Lung (tissue), 12 donors: ENCODE data around the gene DUOX1. TPM values are rescaled to one million over a fixed set of nuclear protein-coding genes. Genes with fewer than 3 reads are reported as not detected.
A peak's percentile ranks its signal among the peaks of the same experiment; 100 is the strongest.

Experiments
- ATAC-seq: fragments of 200-7000 bp; cut with Tn5 transposase; one replicate; pipeline ENCODE4 v1.9.1; 2020; ENCODE audit warnings: moderate number of reproducible peaks; ENCODE audit not compliant: insufficient read depth, low FRiP score
- DNase-seq, 3 donors: peaks; one replicate each; pipeline ENCODE4 v3.0.0-alpha.2; 2013 to 2017
- H3K27ac ChIP-seq, 2 donors: one replicate each; pipeline ENCODE4 v1.5.1; 2013; ENCODE audit warnings: mild to moderate bottlenecking in 2 of 2, moderate library complexity in 2 of 2, control low read depth in 1 of 2, inconsistent platforms in 1 of 2, low read depth in 1 of 2, low read length in 1 of 2
- H3K27me3 ChIP-seq, 3 donors: one replicate each; pipeline ENCODE4 v1.5.1; 2013; ENCODE audit warnings: low read length in 2 of 3; ENCODE audit not compliant: control insufficient read depth in 3 of 3, insufficient read depth in 3 of 3
- H3K36me3 ChIP-seq, 4 donors: one replicate each; pipeline ENCODE4 v1.5.1; 2013; ENCODE audit warnings: low read length in 4 of 4, mild to moderate bottlenecking in 1 of 4, moderate library complexity in 1 of 4; ENCODE audit not compliant: control insufficient read depth in 4 of 4, insufficient read depth in 4 of 4
- H3K4me1 ChIP-seq, 5 donors: one replicate each; pipeline ENCODE4 v1.5.1; 2013; ENCODE audit warnings: low read length in 5 of 5, mild to moderate bottlenecking in 2 of 5, moderate library complexity in 1 of 5; ENCODE audit not compliant: control insufficient read depth in 5 of 5, insufficient read depth in 5 of 5
- H3K4me3 ChIP-seq: one replicate; pipeline ENCODE4 v1.5.1; 2013; ENCODE audit warnings: mild to moderate bottlenecking, control low read depth, moderate library complexity
- H3K9ac ChIP-seq, 2 donors: one replicate each; pipeline ENCODE4 v1.5.1; 2013; ENCODE audit warnings: low read length in 2 of 2, control low read depth in 1 of 2; ENCODE audit not compliant: insufficient read depth in 1 of 2
- H3K9me3 ChIP-seq, 4 donors: one replicate each; pipeline ENCODE4 v1.5.1; 2013; ENCODE audit warnings: low read length in 3 of 4, mild to moderate bottlenecking in 1 of 4, moderate library complexity in 1 of 4; ENCODE audit not compliant: control insufficient read depth in 4 of 4, insufficient read depth in 3 of 4
- WGBS, 2 donors: extraction: QIAGEN DNeasy Blood & Tissue Kit; methylation state at CpG; one replicate each; pipeline ENCODE4 v1.1.7; 2013; 5-methylcytosine and 5-hydroxymethylcytosine counted together
- polyA plus RNA-seq, 2 donors: library from polyadenylated mRNA; stranded (reverse); fragments of 200-250 nt; gene quantifications; one replicate each; pipeline ENCODE4 v1.2.1, GENCODE V29; 2013
- total RNA-seq, 2 donors: library from RNA; depleted of rRNA in 1 of 2; stranded (reverse); fragments of >200 nt in 1 of 2; gene quantifications; one replicate each; pipeline ENCODE4 v1.2.1, GENCODE V29; 2014 to 2021
- TF ChIP-seq, protein P1 (sequence below): IDR thresholded peaks from 2 replicates; pipeline ENCODE4 v1.5.1; 2012; ENCODE audit warnings: mild to moderate bottlenecking; ENCODE audit errors: control extremely low read depth, extremely low read depth
- donor health status: control.
- donor health status: control.
- donor health status: Bipolar disorder and iron deficiency.
- donor health status: healthy.
- donor health status: DM: yes; HTN: yes; CAD: no.

Gene DUOX1
- total and polyA plus RNA-seq, 4 donors = 61.7 to 363 (median 115) TPM

DNA sequence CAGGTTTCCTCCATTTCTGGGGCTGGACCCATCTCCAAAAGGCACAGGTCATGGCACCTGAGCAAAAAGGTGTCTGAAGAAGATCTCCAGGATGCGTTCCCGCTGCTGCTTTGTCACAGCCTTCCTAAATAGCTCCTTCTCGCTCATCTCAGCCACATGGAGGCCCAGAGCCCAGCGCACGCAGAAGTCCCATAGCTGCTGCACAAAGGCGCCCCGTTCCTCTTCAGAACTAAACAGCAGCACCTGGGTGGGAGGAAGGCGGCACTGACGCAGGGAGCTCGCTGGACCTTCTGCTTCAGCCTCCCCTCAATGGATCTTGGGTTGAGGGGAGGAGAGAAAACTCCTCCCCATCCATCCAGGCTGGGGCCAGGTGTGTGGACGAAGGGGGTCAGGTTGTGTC, 24.2 kb upstream of the DUOX1 start:
- Histone ChIP-seq H3K27ac (no peak overlapping the region), H3K4me3 (no peak overlapping the region), H3K4me1 (no peaks in the 10 kb centered on the region), H3K9me3 (no peaks in the 10 kb centered on the region), H3K9ac (no peak overlapping the region), H3K36me3 (peaks cover 0 to 2% (median 0%) of the 10 kb centered on the region in 4 donors), H3K27me3 (peaks cover 0 to 28% (median 18%) of the 10 kb centered on the region in 3 donors)
- TF ChIP-seq, protein P1, sequence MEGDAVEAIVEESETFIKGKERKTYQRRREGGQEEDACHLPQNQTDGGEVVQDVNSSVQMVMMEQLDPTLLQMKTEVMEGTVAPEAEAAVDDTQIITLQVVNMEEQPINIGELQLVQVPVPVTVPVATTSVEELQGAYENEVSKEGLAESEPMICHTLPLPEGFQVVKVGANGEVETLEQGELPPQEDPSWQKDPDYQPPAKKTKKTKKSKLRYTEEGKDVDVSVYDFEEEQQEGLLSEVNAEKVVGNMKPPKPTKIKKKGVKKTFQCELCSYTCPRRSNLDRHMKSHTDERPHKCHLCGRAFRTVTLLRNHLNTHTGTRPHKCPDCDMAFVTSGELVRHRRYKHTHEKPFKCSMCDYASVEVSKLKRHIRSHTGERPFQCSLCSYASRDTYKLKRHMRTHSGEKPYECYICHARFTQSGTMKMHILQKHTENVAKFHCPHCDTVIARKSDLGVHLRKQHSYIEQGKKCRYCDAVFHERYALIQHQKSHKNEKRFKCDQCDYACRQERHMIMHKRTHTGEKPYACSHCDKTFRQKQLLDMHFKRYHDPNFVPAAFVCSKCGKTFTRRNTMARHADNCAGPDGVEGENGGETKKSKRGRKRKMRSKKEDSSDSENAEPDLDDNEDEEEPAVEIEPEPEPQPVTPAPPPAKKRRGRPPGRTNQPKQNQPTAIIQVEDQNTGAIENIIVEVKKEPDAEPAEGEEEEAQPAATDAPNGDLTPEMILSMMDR = no peak
- ATAC-seq (no peak), DNase-seq (no peak)
- 92 to 93% methylated on average over 11 of the region's 11 CpGs for WGBS, 2 donors

DNA sequence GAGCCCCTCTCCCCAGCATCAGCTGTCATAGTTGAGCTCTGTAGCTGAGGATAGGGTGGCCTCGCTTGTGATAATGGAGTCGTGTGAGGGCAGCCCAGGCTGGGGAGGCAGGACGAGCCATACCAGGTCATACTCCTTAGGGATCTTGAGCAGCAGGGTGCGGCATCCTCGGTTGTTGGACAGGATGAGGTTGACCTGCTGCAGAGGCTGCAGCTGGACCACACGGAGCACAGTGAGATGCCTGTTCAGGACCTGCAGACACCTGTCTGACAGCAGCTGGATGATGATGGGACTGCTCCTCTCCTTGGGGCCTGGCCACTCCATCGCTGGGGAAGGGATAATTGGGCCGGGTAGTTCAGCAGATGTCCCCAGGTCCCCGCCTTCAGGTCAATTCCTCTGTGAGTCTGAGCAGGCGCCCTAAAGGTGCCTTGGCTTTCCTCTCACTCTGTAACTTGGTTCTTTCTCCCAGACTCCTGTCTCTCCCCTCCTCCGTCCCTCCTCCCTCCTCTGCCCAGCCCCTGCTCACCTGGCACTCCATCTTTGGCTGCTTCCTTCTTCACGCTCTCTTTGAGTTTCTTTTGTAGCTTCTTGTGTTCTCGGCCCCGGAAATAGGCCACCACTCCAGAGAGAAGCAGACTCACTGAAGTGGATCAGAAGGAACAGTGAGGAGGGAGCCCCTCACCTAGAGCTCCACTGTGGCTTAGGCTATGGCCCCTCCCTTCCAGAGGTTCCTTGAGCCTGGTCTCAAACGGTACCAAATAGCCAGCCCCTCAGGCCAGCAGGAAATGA, 23.6 kb upstream of the DUOX1 start:
- H3K27ac ChIP-seq = no peak overlapping the region
- peaks cover 0 to 2% (median 0%) of the 10 kb centered on the region in 4 donors for H3K36me3 ChIP-seq
- H3K4me1 ChIP-seq = no peaks in the 10 kb centered on the region
- H3K9me3 ChIP-seq = no peaks in the 10 kb centered on the region
- DNase-seq = peak in 1 of 3 donors; percentile 46
- no peak overlapping the region for H3K4me3 ChIP-seq
- TF ChIP-seq, protein P1 = no peak
- no peak overlapping the region for H3K9ac ChIP-seq
- H3K27me3 ChIP-seq = peaks cover 0 to 30% (median 18%) of the 10 kb centered on the region in 3 donors
- no peak for ATAC-seq
- 73 to 78% methylated on average over 15 of the region's 15 CpGs for WGBS, 2 donors

DNA sequence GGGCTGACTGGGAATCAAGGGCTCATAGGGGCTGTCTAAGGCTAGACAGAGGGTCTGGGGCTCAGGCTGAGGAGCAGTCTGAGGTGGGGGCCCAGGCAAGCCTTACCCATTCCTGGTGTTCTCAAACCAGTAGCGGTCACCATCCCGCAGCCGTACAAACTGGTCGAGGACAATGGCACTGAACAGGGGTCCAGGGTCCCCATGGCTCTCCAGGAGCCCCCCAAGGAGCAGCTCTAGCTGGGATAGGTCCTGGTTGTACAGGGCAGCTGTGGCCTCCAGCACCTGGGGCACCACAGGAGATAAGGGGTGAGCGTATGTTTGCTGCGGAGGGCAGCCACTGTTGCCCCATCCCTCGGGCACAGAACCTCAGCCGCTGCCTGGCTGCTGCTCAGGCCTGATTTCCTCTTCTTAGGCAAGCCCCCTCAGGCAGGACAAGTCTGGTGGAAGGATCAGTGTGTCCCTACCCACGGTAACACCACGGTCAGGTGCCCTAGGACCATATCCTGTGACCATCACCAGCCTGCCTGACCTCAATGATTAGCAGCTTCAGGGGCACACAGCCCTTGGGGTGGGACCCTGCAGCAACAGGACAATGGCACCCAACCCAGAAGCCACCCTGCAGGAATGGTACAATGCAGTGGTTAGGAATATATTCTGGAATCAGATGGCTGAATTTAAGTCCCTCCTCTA, 21.7 kb upstream of the DUOX1 start:
- Histone ChIP-seq H3K4me3 (no peak overlapping the region), H3K9ac (no peak overlapping the region), H3K27me3 (peaks cover 10 to 45% (median 27%) of the 10 kb centered on the region in 3 donors), H3K4me1 (peaks cover 0 to 7% (median 0%) of the 10 kb centered on the region in 5 donors), H3K27ac (no peak overlapping the region), H3K9me3 (peaks cover 0 to under 1% (median 0%) of the 10 kb centered on the region in 4 donors), H3K36me3 (peaks cover 0 to 2% (median 0%) of the 10 kb centered on the region in 4 donors)
- ATAC-seq = no peak
- TF ChIP-seq, protein P1 = no peak
- no peak for DNase-seq
- 90 to 91% methylated on average over 10 of the region's 10 CpGs for WGBS, 2 donors
